IPS DF 6.9 (cell line): ENCODE results near the gene NUPR1.
"Not testable (repeated sequence)": the region's sequence is repeated elsewhere in the genome, so short reads cannot be mapped to it uniquely, and the experiment has no call there.

Source experiments
- DNase-seq: peaks from one replicate; pipeline ENCODE4 v3.0.0-alpha.2; 2013; ENCODE audit warnings: low read depth, low spot score
- H3K27ac ChIP-seq: one replicate; pipeline ENCODE4 v1.5.1; 2013; ENCODE audit warnings: low read length, control low read depth
- H3K27me3 ChIP-seq: 2 replicates; pipeline ENCODE4 v1.6.1; 2013; ENCODE audit warnings: mild to moderate bottlenecking, low read length; ENCODE audit not compliant: control insufficient read depth, insufficient read depth
- H3K36me3 ChIP-seq: 2 replicates; pipeline ENCODE4 v1.6.1; 2013; ENCODE audit warnings: low read length; ENCODE audit not compliant: control insufficient read depth, insufficient read depth
- H3K4me1 ChIP-seq: 2 replicates; pipeline ENCODE4 v1.6.1; 2013; ENCODE audit warnings: low read length; ENCODE audit not compliant: control insufficient read depth, insufficient read depth
- H3K4me3 ChIP-seq: 2 replicates; pipeline ENCODE4 v1.5.1; 2013; ENCODE audit warnings: mild to moderate bottlenecking, low read length
- H3K9me3 ChIP-seq: 2 replicates; pipeline ENCODE4 v1.6.1; 2013; ENCODE audit warnings: low read length, inconsistent platforms; ENCODE audit not compliant: control insufficient read depth, insufficient read depth
- WGBS: extraction: QIAGEN DNeasy Blood & Tissue Kit; methylation state at CpG from one replicate; pipeline ENCODE4 v1.1.7; 2013; ENCODE audit warnings: mixed read lengths, missing lambda C conversion rate; ENCODE audit not compliant: insufficient read length, insufficient coverage; 5-methylcytosine and 5-hydroxymethylcytosine counted together

NUPR1 gene

DNA sequence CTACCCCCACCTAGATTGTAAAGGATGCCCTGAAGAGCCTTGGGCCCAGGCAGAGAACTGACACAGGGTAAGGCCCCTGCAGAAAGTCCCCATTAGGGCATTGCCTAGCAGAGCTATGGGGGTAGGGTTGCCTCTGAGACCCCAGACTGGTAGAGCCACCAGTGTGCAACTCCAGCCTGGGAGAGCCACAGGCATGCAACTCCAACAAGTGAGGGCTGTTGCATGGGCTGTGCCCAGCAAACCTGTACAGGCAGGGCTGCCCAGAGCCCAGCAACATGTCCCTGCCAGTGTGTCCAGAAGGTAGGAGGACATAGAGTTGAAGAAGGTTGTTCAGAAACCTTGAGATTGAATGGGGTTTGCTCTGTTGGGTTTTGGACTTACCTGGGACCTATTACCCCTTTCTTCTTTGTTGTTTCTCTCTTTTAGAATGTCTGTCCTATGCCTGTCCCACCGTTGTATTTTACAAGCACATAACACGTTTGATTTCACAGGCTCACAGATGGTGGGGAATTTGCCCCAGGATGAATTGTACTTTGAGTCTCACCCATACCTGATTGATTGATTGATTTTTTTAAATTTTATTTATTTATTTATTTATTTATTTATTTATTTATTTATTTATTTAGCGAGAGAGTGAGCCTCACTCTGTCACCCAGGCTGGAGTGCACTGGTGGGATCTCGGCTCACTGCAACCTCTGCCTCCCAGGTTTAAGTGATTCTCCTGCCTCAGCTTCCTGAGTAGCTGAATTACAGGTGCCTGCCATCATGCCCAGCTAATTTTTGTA, 31.4 kb upstream of the NUPR1 start:
- no peaks in the 10 kb centered on the region for H3K36me3 ChIP-seq
- WGBS: no CpG with 5 or more reads among the region's 4 CpGs
- H3K4me1 ChIP-seq: peaks cover 5% of the 10 kb centered on the region; the same call in 1 of the 2 replicates
- no peak overlapping the region for H3K4me3 ChIP-seq
- no peaks in the 10 kb centered on the region for H3K9me3 ChIP-seq
- DNase-seq: no peak
- no peaks in the 10 kb centered on the region for H3K27me3 ChIP-seq
- no peak overlapping the region for H3K27ac ChIP-seq

DNA sequence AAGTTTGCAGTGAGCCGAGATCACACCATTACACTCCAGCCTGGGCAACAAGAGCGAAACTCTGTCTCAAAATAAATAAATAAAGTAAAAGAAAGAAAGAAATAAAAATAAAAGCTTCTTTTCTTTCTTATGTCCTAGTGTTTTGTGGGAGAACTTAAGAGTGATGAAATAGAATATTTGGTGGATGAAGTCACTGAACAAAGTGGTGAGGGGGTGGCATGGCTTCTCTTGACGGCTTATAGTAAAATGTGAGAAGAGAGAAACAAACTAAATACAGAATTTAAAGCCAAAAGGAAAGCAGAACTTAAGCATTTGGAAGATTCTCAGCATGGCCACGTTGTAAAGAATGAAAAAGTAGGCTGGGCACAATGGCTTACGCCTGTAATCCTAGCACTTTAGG, 30.2 kb upstream of the NUPR1 start:
- H3K4me1 ChIP-seq: peaks cover 5% of the 10 kb centered on the region; the same call in 1 of the 2 replicates

DNA sequence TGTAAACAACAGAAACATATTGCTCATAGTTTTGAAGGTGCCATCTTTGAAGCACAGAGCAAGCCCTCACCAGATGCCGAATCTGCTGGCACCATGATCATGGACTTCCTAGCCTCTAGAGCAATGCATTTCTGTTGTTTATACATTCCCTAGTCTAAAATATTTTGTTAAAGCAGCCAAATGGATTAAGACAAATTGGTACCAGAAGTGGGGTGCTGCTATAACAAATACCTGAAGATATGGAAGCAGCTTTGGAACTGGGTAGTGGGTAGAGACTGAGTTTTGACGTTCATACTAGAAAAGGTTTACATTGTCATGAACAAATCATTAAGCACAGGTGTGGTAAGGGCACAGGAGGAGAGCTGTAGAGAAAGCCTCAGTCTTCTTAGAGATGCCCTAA, 28.5 kb upstream of the NUPR1 start:
- DNase-seq: no peak
- Histone ChIP-seq H3K9me3 (no peaks in the 10 kb centered on the region), H3K4me3 (no peak overlapping the region), H3K27ac (no peak overlapping the region), H3K36me3 (no peaks in the 10 kb centered on the region), H3K4me1 (no peaks in the 10 kb centered on the region), H3K27me3 (no peaks in the 10 kb centered on the region)
- no CpG with 5 or more reads among the region's 2 CpGs for WGBS

More for the DNA sequence above, 30.2 kb upstream of the NUPR1 start:
- WGBS: no CpG with 5 or more reads among the region's 5 CpGs
- no peaks in the 10 kb centered on the region for H3K9me3 ChIP-seq
- H3K27me3 ChIP-seq: no peaks in the 10 kb centered on the region
- H3K27ac ChIP-seq: no peak overlapping the region
- no peaks in the 10 kb centered on the region for H3K36me3 ChIP-seq
- H3K4me3 ChIP-seq: no peak overlapping the region
- DNase-seq: no peak

DNA sequence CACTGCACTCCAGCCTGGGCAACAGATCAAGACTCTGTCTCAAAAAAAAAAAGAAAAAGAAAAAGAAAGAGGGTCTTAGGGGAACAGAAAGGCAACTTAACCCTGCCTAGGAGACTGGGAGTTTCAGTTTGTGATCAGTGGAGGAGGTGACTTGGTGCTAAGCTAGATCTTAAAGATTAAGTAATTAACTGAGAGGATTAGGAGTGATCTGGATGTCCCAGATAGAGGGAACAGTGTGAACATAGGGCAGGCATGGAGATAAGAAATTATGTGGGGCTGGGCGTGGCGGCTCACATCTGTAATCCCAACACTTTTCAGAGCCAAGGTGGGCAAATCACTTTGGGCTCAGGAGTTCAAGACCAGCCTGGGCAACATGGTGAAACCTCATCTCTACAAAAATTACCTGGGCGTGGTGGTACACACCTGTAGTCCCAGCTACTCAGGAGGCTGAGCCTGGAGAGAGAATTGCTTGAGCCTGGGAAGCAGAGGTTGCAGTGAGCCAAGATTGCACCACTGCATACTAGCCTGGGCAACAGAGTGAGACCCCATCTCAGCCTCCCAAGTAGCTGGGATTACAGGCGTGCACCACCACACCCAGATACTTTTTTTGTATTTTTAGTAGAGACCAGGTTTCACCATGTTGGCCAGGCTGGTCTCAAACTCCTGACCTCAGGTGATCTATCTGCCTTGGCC, 27.6 kb upstream of the NUPR1 start:
- H3K27me3 ChIP-seq, H3K27ac ChIP-seq, H3K9me3 ChIP-seq, DNase-seq, H3K4me1 ChIP-seq, H3K36me3 ChIP-seq, H3K4me3 ChIP-seq: not testable (repeated sequence)
- WGBS: no CpG with 5 or more reads among the region's 4 CpGs

DNA sequence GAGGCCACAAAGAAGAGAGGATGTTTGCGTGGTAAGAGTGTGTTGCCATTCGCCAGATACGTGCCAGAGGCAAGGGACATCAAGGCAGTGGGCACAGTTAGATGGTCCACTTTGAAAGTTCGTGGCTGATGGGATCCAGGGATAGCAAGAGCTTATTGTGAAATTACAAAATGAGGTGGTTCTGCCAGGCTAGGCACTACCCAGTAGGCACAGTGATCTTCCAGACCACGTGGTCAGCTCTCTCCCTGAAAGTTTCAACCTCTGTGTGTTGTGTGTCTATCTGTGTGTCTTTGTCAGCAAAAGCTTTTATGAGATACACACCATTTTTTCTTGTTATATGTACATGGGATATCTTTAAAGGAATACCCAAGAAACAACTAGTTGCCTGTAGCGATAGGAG, 24.4 kb upstream of the NUPR1 start:
- Histone ChIP-seq H3K36me3 (no peaks in the 10 kb centered on the region), H3K4me1 (no peaks in the 10 kb centered on the region), H3K27ac (no peak overlapping the region), H3K4me3 (no peak overlapping the region), H3K9me3 (no peaks in the 10 kb centered on the region), H3K27me3 (no peaks in the 10 kb centered on the region)
- no peak for DNase-seq
- WGBS: no CpG with 5 or more reads among the region's 6 CpGs

DNA sequence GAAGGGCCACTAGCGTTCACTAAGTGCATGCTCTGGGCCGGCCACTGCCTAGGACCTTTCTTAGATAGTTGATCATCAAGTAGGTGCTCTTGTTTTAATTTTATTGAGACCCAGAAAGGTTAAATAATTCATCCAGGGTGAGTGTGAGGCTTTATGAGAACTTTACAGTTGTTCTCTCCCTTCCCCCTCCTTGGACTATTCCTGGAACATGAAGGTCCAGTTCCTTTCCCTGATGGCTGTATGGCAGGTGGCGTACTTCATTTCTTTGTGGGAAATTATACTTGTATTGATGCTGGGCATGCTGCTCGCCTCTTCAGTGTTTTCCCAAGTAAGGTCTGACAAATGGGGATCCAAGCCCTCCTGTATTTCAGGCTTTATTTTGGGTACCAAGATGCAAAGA, 23.4 kb upstream of the NUPR1 start:
- H3K4me1 ChIP-seq: no peaks in the 10 kb centered on the region
- no peak overlapping the region for H3K27ac ChIP-seq
- no peaks in the 10 kb centered on the region for H3K27me3 ChIP-seq
- H3K9me3 ChIP-seq: no peaks in the 10 kb centered on the region
- no peak for DNase-seq
- no peaks in the 10 kb centered on the region for H3K36me3 ChIP-seq
- no CpG with 5 or more reads among the region's 4 CpGs for WGBS
- H3K4me3 ChIP-seq: no peak overlapping the region

DNA sequence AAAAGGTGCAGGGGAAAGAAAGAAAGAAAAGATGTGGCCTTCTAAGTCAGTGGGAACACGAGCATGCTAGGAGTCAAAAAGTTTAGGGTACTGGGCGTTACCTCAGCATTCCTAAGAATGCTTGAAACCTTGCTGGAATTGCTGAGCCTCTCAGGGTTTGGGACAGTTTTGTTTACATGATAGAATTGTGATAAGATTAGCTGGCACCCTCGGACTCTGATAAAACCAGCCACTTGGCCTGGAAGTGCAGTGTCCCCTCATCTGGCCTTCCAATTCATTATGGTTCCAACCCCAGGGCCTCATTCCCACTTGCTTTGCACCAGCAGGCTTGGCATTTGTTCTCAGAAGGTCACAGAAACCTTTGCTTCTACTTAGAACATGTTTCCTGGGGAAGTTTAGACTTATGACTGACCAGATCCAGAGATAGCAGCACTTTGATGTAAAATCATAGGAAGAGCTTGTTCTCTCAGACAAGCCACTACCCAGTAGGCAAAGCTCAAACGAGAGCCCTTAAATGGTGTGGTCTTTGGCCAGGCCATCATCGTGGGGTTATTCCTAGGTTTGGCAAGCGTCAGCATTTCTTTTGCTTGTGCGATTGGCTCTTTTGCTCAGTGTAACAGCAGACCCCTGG, 22.9 kb upstream of the NUPR1 start:
- Histone ChIP-seq H3K27ac (no peak overlapping the region), H3K4me1 (no peaks in the 10 kb centered on the region), H3K9me3 (no peaks in the 10 kb centered on the region), H3K36me3 (no peaks in the 10 kb centered on the region), H3K27me3 (no peaks in the 10 kb centered on the region), H3K4me3 (no peak overlapping the region)
- DNase-seq: no peak
- WGBS: no CpG with 5 or more reads among the region's 7 CpGs

DNA sequence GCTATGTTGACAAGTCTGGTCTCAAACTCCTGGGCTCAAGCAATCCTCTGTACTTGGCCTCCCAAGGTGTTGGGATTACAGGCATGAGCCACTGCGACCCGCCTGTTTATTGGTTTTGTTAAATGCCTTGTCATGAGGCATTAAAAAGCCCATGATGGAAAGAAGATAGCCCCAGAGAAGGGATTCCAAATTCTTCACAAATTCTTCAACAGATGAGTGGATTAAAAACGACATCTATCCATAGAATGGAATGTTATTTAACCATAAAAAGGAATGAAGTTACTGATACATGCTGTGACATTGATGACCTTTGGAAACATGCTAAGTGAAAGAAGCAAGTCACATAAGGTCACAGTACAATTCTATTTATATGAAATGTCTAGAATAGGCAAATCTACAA, 19.7 kb upstream of the NUPR1 start:
- DNase-seq: no peak
- no CpG with 5 or more reads among the region's 3 CpGs for WGBS
- no peaks in the 10 kb centered on the region for H3K9me3 ChIP-seq
- H3K27me3 ChIP-seq: no peaks in the 10 kb centered on the region
- no peaks in the 10 kb centered on the region for H3K36me3 ChIP-seq
- H3K4me1 ChIP-seq: no peaks in the 10 kb centered on the region
- H3K4me3 ChIP-seq: no peak overlapping the region
- H3K27ac ChIP-seq: no peak overlapping the region

DNA sequence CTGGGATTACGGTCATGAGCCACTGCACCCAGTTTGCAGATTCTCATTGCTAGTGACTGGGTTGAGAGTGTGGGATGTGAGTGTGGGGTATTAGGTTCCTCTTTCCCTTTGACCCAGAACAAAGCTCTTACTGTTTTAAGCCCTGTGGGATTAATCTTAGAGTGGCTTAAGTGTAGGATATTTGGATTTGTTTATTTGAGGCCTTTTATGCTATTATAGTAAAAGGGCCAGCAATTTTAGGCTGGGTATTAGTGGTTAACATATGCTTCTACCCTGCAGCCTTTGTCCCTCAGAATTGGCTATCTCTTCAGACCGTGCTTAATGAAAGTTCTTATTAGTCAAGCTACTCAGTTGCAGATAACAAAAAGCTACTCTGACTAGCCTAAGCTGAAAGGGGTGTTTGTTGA, 18.1 kb upstream of the NUPR1 start:
- no peak for DNase-seq

DNA sequence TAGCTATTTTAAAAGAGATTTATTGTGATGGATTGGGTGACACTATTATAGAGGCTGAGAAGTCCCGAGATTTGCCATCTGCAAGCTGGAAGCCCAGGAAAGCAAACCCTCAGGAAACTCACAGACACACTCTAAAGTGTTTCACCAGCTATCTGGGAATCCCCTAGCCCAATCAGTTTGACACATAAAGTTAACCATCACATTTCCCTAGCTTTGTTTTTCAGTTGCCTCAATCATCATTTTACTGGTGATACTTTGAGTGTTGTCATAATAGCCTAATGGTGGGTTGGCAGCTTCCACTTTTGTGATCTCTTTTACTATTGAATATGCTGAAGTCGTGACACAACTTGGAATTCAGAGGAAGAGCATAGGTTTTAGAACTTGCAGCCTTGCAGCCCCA, 16.8 kb upstream of the NUPR1 start:
- H3K27me3 ChIP-seq: no peaks in the 10 kb centered on the region
- H3K36me3 ChIP-seq: no peaks in the 10 kb centered on the region
- H3K4me3 ChIP-seq: no peak overlapping the region
- no peak for DNase-seq
- H3K27ac ChIP-seq: no peak overlapping the region
- no peaks in the 10 kb centered on the region for H3K9me3 ChIP-seq
- H3K4me1 ChIP-seq: no peaks in the 10 kb centered on the region
- WGBS: no CpG with 5 or more reads among the region's 2 CpGs

More for the DNA sequence above, 18.1 kb upstream of the NUPR1 start:
- no peak overlapping the region for H3K27ac ChIP-seq
- H3K4me3 ChIP-seq: no peak overlapping the region
- no peaks in the 10 kb centered on the region for H3K36me3 ChIP-seq
- no peaks in the 10 kb centered on the region for H3K27me3 ChIP-seq
- H3K9me3 ChIP-seq: no peaks in the 10 kb centered on the region
- WGBS: no CpG with 5 or more reads among the region's 2 CpGs
- no peaks in the 10 kb centered on the region for H3K4me1 ChIP-seq
